Occipital lobe (tissue), 2 donors: Measurements from ENCODE around the gene NFATC2. TPM values are rescaled to one million over a fixed set of nuclear protein-coding genes. Genes with fewer than 3 reads are reported as not detected.

Source experiments
- DNase-seq: peaks from one replicate; lab custom pipeline; 2025; lab: John Stamatoyannopoulos, UW
- total RNA-seq: library from RNA; depleted of rRNA; stranded (reverse); fragments of >200 nt; gene quantifications from one replicate; pipeline ENCODE4 v1.2.3, GENCODE V29; 2014

NFATC2 gene
- total RNA-seq, 1 donor from 2014 or later: 0.47 TPM

DNA sequence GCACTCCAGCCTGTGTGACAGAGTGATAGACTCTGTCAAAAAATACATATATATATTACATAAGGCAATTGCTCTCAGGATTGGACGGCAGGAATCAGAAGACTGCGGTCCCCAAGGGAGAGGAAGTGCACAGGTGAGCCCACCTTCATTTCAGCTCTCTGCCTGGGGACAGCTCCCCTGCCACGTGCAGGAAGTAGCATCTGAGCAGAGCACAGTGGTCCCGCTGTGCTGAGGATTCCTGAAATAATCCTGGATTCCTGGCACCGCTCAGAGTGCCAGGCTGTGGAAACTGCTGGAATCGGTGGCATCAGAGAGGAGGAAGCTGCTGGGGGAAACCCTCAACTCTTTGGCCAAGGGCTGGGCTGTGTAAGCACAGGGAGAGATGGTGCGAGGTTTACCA lies 27.7 kb downstream of the NFATC2 start:
- DNase-seq: no peak

DNA sequence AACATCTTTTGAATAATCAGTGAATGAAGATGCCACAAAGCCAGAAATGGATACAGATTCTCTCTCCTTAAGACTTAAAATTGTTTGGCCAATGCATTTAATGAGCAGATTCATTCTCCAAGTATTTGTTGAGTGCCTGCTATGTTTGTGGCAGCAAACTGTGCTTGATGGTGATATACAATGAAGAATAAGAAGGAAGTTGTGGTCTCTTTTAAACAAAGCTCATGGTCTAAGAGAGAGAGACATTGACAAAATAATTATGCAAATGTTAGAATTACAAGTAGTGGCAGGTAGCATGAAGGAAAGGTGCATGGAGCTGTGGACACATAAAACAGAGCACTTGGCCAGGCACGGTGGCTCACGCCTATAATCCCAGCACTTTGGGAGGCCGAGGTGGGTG lies 28.3 kb downstream of the NFATC2 start:
- DNase-seq: no peak

DNA sequence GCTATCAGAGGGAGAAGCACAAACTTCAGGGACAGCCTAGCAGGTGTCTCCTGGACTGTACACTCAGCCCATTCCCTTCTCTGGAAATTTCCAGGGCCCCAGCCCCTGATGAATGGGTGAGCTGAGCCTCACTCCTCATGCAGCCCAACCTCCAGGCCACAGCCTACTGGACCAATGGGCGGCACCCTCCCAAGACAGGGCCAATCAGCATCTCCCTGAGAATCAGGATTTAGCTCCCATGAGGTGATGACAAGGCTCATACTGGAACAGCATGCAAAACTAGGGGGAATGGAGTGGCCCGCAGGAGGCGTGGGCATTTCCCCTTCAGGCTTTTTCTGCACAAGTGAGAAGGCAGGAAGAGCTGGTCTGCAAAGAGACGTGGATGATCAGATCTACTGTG lies 29.0 kb downstream of the NFATC2 start:
- no peak for DNase-seq

DNA sequence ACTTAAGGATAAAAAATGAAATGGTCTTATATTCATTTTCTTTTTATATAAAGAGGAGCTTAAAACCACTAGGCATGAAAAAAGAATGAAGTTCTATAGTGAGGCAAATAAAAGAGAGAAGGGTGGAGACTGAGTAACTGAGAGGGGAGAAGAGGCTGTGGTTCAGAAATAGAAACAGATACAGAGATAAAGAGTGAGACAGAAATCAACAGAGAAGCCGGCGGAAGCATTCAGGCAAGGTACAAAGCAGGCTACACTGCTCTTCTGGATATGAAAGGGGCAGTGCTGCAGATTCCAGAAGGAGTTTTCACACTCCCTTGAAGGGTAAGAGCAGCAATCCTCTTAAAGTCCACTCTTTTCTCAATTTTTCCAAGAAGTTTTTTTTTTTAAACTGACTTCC lies 29.9 kb downstream of the NFATC2 start:
- no peak for DNase-seq

DNA sequence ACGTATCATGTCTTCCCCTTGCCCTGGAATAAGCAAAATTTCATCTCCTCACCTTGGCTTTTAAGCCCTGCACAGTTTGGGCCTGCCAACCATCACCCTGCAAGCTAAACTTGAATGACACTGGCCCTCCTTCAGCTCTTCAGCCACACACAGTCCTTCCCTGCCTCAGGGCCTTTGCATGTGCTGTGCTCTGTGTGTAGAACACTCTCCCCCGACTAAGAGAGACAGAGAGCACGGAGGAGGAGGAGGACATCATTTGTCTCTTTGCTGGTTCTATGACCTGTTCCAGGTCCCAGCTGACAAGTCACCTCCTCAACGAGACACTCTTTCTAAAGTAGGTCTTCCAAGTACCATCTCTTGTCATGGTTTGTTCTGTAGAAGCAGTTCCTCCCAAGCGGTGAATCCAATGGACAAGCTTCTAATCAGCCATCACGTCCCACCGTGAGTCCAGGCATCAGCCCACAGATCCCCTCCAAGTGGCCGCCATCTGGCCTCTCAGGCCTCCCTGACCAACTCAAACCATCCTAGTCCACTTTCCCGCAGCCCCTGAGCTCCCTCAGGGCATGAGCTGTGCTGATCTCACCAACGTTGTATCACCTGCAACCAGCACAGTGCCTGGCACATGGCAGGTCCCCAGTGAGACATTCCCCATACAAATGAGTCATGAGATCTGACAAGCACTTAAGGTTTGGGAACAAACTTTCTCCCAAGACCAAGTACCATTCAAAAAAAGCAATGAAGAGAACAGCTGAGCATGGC lies 30.5 kb downstream of the NFATC2 start:
- DNase-seq: no peak

DNA sequence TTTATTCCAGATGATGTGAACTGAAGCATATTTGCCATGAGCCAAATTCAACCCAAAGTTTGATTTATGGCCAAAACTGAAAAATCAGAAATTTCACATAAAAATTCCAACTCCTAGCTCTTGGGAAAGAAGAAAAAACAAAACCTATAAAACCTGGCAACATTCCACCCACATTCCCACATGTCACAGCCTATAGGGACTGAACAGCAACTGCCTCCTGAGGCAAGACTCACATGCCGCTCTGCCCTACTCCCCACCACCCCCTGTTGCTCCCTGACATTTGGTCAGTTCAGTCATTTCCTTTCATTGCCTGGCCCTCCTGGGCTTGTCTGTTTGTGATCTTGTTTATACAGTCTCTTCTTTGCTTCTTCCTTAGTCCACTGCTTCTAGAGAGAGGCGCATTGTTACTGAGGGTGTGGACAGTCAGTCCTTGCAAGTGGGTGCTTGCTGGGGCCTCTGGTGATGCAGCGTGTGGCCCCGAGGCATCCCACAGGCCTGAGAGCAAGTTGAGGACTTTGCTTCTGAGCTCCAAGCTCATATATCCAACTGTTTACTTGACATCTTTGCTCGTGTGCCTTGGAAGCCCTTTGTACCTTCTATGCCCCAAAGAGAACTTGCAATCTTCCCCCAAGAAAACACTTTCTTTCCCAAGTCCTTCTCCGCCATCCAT lies 31.4 kb downstream of the NFATC2 start:
- DNase-seq: no peak

DNA sequence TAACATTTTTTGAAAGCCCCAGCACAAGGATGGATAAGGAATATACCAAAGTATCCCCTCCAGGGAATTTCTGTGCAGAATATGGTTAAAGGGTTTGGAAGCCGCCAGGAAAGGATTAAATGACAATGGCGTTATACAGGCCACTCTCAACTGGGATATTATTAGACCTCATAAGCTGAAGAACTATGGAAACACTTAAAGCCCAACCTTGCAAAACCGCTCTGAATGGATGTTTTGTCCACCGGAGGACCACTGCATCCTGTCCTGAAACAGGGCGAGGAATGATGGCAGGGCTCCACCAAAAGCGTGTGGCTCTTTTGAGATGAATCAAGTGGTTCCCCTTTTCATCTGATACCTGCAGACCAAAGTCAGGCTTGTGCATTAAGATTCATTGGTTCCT lies 32.4 kb downstream of the NFATC2 start:
- no peak for DNase-seq

DNA sequence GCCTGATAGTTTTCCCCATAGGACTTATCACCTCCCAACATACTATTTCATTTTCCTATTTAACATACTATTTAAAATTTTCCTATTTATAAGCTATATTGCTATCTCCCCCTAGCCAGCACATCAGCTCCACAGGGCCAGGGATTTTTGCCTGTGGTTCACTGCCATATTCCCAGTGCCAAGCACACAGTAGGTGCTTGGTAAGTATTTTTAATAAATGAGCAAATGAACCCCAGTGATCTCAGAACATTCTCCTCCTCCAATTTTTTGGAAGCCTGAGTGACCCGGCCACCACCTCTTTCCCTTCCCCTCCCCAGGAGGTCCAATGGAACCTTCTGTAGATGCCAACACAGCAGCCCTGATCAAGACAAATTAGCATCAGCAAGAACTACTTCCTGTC lies 33.3 kb downstream of the NFATC2 start:
- no peak for DNase-seq

DNA sequence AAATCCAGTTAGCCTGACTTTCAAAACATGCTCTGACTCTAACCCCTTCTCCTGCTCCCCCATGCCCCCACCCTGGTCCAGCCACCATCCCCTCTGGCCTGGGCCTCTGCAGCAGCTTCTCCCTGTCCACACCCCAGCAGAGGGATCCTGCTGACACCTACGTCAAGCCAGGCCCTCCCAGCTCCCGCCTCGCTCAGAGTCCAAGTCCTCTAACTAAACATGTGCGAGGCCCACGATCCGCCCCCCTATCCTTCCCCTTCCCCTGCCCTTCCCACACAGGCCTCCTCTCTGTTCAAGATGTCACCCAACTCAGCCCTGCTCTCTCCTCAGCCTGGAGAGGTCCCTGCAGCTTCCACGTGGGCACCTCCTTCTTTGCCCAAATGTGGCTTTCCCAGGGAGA lies 33.7 kb downstream of the NFATC2 start:
- DNase-seq: no peak

DNA sequence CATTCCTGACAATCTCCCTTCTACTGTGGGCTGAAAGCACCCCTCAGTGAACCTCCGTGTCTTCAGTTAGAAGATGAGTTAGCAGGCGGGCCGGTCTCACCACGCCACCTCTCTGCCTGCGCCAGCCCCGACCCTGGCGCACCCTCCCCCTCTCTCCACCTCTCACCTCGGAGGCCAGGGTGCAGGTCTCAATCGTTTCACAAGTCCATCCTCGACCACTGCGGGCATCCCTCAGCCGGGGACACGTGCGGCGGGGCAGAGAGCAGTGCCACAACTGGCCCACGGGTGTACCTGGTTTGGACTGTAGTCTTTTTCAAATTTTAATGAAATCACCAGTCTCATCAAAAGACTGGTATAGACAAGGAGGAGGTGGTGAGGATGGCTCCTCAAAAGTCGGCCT lies 34.4 kb downstream of the NFATC2 start:
- no peak for DNase-seq

DNA sequence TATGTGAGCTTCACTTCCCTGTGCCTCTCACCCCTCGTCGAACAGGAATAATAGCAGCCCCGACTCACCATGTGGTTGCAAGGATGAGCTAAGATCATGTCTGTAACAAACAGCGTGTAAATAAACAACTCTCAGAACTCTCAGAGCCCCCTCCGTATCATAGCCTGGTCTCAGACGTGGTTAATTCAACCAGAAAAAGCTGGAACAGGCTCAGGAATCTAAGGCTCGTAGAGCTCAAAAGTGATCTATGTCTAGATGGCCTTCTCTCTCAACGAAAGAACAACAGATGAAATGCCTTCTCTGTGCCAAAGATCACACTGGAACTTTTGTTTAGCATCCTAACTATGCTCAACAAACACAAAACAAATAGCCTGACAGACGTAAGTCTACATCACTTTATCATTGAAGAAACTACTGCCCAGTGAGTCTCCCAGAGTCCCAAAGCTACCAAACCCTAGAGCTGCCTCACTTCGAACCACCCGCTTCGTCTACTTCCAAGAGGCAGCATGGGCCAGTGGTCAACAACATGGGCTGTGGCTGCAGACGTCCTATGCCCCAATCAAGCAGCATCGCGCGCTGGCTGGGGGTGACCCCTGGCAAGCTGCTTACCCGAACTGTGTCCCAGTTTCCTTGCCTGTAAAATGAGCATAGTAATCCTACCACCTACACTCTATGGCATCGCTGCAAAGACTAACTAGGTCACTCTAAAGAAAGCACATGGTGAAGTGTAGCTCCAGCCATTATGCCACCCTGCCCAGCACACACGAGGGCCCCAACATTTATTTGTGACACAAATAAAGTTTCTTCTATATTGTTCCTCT lies 35.1 kb downstream of the NFATC2 start:
- DNase-seq: no peak

DNA sequence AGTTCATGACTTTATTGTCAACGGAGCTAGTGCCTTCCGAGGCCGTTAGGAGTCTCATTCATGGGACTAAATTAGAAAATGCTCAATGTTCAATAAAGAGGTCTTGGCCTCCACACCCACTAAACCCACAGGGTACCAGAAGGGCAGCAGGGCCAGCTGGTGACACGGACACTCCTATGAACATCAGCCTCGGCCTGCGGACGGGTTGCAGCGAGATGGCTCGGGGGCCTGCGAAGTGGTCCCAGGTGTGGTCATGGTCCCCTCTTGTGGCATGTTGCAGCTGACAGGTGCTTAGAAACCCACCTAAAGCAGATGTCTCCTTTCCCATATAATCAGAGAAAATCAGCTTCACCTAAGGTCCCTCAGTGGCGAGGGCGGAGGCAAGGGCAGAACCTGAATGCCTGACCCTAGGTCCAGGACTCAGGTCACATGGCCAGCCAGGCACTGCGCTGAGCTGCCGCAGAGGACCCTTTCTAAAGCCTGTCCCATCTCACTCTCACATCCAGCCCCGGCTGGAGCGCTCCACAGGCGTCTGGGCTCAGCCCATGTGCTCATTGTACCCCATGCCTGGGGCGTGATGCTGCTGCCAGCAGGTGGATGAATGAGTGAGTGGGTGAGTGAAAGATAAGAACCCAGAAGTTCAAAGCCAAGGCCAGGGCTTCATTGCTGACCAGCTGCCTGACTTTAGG lies 35.8 kb downstream of the NFATC2 start:
- DNase-seq: no peak

DNA sequence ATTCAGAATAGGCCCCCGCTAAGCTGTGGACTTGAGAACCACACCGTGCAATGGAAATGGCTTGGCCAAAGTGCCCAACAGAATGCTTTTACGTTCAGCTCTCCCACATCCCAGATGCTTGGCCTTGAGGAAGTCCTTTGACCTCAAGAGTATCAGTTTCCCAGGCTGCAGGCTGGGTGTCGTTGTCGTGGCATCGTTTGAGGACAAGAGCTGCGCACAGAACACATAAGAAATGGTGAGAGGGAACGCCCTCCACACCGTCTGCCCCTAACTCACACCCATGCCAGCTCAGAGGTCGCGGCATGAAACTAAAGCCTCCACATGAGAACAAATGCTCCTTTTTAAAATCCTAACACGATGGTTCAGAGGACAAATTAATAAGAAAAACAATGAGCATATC lies 37.0 kb downstream of the NFATC2 start:
- no peak for DNase-seq

DNA sequence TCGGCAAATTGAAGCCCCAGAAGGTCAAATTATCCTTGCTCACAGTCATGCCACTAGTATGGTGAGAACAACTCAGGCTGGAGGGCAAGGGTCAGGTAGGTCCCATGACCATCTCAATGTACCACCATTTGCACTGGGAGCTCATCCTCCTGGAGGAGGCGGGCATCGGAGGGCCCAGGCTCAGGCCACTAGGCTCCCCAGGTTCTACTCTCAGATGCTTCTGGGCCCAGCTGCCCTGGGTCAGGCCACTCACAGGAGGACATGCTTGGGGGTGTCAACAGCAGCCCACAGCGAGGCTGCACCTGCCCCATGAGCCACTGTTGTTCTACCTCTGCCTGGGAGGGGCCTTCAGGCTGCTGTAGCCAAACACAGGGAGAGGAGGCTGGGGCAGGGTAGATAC lies 39.1 kb downstream of the NFATC2 start:
- DNase-seq: no peak

DNA sequence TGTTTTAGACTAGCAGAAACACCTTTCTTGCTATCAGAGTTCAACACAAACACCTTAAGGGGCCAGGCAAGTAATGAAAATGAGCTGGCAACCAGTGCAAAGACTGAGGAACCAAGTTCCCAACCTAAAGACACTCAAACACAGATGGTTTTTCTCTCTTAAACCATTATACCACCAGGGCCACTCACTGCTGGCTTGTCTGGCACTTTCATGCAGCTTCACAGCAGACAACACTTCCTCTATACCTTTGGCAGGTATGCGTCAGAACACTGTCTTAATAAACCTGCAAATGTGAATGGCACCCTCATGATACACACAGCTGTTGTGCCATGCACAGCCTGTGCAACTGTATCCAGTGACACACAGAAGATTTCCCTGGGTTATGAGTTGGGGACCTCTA lies 41.6 kb downstream of the NFATC2 start:
- DNase-seq: no peak

DNA sequence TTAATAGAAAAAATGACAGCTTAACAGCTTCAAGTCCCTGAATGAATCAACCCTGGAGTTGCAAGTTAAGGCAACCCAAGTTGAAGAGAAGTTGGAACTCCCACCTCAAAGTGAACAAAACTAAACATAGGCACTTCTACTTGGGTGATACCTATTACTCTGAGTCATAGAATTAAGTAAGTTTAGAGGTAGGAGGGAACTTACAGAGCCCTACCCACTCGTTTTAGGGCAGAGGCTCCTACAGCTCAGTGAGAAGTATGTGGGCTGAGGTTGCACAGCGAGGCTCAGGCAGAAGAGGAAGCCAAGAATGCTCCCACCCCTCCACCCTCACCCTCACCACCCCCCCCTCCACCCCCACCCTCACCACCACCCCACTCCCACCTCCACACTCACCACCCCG lies 42.2 kb downstream of the NFATC2 start:
- no peak for DNase-seq

DNA sequence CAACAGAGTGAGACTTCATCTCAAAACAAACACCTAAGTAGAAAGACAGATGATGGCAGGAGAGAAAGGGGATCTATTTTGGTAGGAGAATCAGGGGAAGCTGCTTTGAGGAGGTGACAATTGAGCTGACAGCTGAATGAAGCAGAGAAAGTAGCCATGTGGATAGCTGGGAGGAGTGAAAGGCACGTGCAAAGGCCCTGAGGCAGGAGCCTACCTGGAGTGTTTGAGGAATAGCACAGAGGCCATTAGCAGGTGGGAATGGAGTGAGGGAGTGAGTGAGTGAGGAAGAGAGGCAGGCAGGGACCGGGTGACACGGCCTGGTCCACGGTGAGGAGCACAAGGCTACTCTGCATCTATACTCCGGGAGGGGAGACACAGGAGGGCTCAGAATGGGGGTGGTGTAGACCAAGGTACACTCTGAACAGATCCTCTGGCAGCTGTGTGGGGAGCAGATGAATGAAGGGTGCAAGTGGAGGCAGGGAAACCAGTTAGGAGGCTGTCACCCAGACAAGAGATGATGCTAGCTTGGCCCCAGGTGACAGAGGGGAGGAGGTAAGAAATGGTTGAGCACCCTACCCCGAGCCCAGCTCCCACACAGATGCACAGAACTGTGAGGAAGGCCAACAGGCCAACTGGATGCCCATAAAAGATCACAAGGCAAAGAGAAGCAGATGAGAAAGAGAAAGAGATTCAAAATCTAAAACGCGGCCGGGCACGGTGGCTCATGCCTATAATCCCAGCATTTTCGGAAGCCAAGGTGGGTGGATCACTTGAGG lies 43.6 kb downstream of the NFATC2 start:
- DNase-seq: no peak

DNA sequence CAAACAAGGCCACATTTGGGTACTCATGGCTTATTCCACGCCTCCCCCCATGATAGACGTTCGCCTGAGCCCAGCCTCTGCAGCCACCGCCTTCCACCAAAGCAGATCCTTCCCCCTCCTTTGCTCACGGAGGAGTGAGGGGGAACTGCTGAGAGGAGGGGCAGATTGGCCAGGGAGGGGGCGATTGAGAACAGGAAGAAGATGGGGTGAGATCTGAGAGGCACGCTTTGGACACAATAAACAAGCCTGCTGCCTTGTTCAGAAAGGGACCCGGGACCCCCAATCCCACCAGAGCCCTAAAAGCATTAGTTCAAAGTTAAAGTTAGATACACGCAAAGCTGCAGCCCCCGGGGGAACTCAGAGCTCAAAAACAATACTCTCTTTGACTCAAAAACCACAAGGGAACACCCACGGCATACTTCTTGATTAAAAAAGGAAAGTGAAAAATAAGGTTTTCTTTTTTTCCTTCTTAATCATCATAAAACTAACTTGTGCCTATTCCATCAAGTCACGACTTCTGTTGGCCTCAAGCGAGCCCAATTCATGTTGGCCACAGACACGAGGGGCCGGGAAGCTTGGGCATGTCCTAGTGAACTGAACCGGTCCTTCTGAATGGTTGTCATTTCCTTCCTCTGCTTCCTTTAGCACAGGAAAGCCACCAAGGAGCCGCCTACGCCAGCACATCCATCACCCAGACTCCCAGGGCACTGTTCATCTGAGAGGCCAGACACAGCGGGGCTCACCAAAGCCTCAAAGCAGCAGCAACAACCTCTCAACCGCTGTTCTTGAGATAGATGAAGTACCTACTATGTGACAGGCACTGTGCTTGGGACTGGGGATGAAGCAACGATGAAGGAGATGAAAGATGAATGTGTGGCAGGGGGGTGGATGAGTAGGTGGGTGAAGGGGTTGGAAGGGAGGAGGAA lies 44.7 kb downstream of the NFATC2 start:
- DNase-seq: no peak

DNA sequence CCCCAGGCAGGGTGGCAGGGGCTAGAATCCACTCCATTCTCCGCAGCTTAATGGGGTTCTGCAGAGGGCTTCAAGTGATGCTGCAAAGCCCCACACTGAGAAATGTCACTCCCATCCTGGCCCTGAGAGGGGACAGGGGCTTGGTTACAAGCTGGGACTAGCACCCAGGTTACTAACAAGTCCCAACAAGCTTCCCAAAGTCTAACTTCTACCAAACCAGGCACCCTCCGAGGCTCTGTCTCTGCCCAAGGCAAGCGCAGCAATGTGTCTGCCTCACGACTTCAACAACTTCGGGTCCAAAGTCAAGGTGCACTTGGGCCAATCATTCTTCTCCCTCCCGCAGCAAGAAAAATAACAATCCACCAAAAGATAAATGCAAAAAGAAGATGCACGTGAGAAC lies 45.6 kb downstream of the NFATC2 start:
- DNase-seq: no peak

DNA sequence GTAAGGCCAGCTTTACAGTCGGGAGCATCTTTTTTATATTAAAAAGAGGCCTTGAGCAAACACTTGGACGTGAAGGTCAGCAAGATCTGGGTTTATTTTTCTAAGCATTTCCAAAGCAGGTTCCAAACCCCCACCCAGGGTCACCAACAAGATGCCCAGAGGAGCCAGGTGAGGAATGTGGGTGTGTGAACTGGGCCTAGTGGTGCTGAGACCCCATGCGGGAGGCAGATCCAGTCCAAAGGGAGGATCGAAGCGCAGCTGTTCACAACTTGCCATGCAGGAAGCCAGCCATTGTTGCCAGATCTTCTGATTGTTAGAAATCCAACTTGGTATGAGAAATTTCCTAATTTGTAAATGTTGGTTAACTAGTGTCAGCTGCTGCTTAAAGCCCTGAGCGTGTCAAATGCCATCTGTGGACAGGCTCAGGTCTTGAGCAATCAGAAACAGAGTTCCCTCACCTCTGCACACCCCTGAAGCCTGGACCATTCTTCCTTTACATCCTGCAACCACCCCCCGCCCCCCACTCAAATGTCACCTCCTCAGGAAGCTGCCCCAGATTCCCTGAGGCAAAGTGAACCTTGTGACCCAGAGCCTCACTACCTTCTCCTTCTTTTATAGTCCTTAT lies 46.5 kb downstream of the NFATC2 start:
- no peak for DNase-seq
